Left ventricle myocardium inferior (tissue), 1 donor: ENCODE measurements around the gene KIAA1217. TPM values are rescaled to one million over a fixed set of nuclear protein-coding genes. Genes with fewer than 3 reads are reported as not detected.
A peak's percentile ranks its signal among the peaks of the same experiment; 100 is the strongest.

Experiments
- DNase-seq: peaks from one replicate; pipeline ENCODE4 v3.0.0-alpha.2; 2020
- H3K27ac ChIP-seq: fragments of 200-600 bp; replicated peaks from 2 replicates; pipeline ENCODE4 v1.8.0; 2021
- H3K27me3 ChIP-seq: fragments of 200-600 bp; 2 replicates; pipeline ENCODE4 v1.8.0; 2021; ENCODE audit warnings: low read depth
- H3K36me3 ChIP-seq: fragments of 200-600 bp; 2 replicates; pipeline ENCODE4 v1.8.0; 2021
- H3K4me1 ChIP-seq: fragments of 200-600 bp; 2 replicates; pipeline ENCODE4 v1.8.0; 2021
- H3K4me3 ChIP-seq: fragments of 200-600 bp; 2 replicates; pipeline ENCODE4 v1.8.0; 2021; ENCODE audit warnings: mild to moderate bottlenecking, moderate library complexity
- H3K9me3 ChIP-seq: fragments of 200-600 bp; replicated peaks from 2 replicates; pipeline ENCODE4 v1.8.0; 2021
- intact Hi-C: fragments of 100-400 bp; cut with micrococcal nuclease; formaldehyde crosslinking; loops from one replicate; pipeline ENCODE4 v1.11.0; 2022
- total RNA-seq: library from RNA; stranded (reverse); fragmentation: NEBNext Ultra II Directional; extraction: Animal tissue kit (Norgen Biotek cat#: 25700); gene quantifications from one replicate; pipeline ENCODE4 v1.2.1, GENCODE V29; 2021
- TF ChIP-seq, protein P1 (sequence below): fragments of 200-600 bp; IDR thresholded peaks from 2 replicates; pipeline ENCODE4 v1.8.0; 2021; ENCODE audit warnings: antibody characterized with exemption, mild to moderate bottlenecking, borderline replicate concordance
- donor health status: DM: no; HTN: yes; CAD: no; lungs with severe emphysema.

KIAA1217 gene
- total RNA-seq, 1 donor from 2014 or later = 30.2 TPM

GRCh38 chr10:24341897-24342296 lies 133.0 kb downstream of the KIAA1217 start:
- H3K4me1 ChIP-seq = peaks cover 65% of the 10 kb centered on the region
- peak overlapping the region; percentile 25 for H3K27ac ChIP-seq
- DNase-seq = no peak
- H3K36me3 ChIP-seq = no peaks in the 10 kb centered on the region
- no peaks in the 10 kb centered on the region for H3K27me3 ChIP-seq
- no peaks in the 10 kb centered on the region for H3K9me3 ChIP-seq
- no peak overlapping the region for H3K4me3 ChIP-seq
- TF ChIP-seq, protein P1, sequence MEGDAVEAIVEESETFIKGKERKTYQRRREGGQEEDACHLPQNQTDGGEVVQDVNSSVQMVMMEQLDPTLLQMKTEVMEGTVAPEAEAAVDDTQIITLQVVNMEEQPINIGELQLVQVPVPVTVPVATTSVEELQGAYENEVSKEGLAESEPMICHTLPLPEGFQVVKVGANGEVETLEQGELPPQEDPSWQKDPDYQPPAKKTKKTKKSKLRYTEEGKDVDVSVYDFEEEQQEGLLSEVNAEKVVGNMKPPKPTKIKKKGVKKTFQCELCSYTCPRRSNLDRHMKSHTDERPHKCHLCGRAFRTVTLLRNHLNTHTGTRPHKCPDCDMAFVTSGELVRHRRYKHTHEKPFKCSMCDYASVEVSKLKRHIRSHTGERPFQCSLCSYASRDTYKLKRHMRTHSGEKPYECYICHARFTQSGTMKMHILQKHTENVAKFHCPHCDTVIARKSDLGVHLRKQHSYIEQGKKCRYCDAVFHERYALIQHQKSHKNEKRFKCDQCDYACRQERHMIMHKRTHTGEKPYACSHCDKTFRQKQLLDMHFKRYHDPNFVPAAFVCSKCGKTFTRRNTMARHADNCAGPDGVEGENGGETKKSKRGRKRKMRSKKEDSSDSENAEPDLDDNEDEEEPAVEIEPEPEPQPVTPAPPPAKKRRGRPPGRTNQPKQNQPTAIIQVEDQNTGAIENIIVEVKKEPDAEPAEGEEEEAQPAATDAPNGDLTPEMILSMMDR = no peak
- intact Hi-C loops = no loop called here

DNA sequence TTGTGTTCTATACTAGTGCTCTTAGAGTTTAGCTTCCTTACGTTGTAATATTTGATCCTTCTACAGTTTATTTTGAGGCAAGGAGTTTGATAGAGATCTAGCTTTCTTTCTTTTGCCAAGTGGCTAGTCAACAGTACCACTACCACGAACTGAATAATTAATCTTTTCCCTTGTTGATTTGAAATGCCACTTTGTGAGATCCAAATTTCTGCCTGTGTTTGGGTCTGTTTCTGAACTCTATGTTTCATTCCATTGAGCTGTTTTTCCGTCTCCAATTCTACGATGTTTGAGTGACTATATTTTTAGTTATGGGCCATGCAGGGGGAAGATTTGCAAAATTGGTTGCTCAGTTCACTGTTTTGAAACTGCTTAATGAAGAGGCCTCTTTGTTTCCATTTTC lies 134.7 kb downstream of the KIAA1217 start:
- DNase-seq = no peak
- H3K4me3 ChIP-seq = no peak overlapping the region
- H3K27me3 ChIP-seq = no peaks in the 10 kb centered on the region
- intact Hi-C loops = no loop called here
- no peaks in the 10 kb centered on the region for H3K36me3 ChIP-seq
- TF ChIP-seq, protein P1 = no peak
- H3K9me3 ChIP-seq = no peaks in the 10 kb centered on the region
- H3K27ac ChIP-seq = peak overlapping the region; percentile 56
- peaks cover 51% of the 10 kb centered on the region for H3K4me1 ChIP-seq

- no peaks in the 10 kb centered on the region for H3K9me3 ChIP-seq
- peaks cover 57% of the 10 kb centered on the region for H3K4me1 ChIP-seq
- TF ChIP-seq, protein P1 = no peak
- peak overlapping the region; percentile 56 for H3K27ac ChIP-seq
- no peak overlapping the region for H3K4me3 ChIP-seq
- DNase-seq = no peak
- H3K36me3 ChIP-seq = no peaks in the 10 kb centered on the region
- intact Hi-C loops = no loop called here
- no peaks in the 10 kb centered on the region for H3K27me3 ChIP-seq
These were observed 135.3 kb downstream of the KIAA1217 start for GRCh38 chr10:24344279-24344678.

GRCh38 chr10:24344695-24345463 lies 135.9 kb downstream of the KIAA1217 start:
- H3K27ac ChIP-seq = peak overlapping the region; percentile 56
- DNase-seq = no peak
- H3K9me3 ChIP-seq = no peaks in the 10 kb centered on the region
- peaks cover 63% of the 10 kb centered on the region for H3K4me1 ChIP-seq
- H3K27me3 ChIP-seq = no peaks in the 10 kb centered on the region
- TF ChIP-seq, protein P1 = no peak
- H3K36me3 ChIP-seq = no peaks in the 10 kb centered on the region
- intact Hi-C loops = no loop called here
- H3K4me3 ChIP-seq = no peak overlapping the region

- intact Hi-C loops = no loop called here
These were observed 138.1 kb downstream of the KIAA1217 start for GRCh38 chr10:24346877-24347519.

More at GRCh38 chr10:24346877-24347519, 138.1 kb downstream of the KIAA1217 start:
- TF ChIP-seq, protein P1 = no peak
- H3K4me3 ChIP-seq = no peak overlapping the region
- no peak for DNase-seq
- no peaks in the 10 kb centered on the region for H3K27me3 ChIP-seq
- H3K36me3 ChIP-seq = no peaks in the 10 kb centered on the region
- no peak overlapping the region for H3K27ac ChIP-seq
- no peaks in the 10 kb centered on the region for H3K9me3 ChIP-seq
- peaks cover 69% of the 10 kb centered on the region for H3K4me1 ChIP-seq
